HEK293 (cell line): ENCODE results near the gene EBF4.
A peak's percentile ranks its signal among the peaks of the same experiment; 100 is the strongest.

Source experiments
- CTCF ChIA-PET: fragments of 350-600 bp; formaldehyde crosslinking; extraction: SDS; loops from one replicate; lab custom pipeline; 2021; ENCODE audit warnings: antibody characterized with exemption; lab: Yijun Ruan, JAX
- POLR2A ChIA-PET: fragments of 300-600 bp; formaldehyde crosslinking; extraction: SDS; loops from one replicate; lab custom pipeline; 2020; ENCODE audit warnings: antibody characterized with exemption, inconsistent platforms; lab: Yijun Ruan, JAX
- H3K27ac ChIP-seq: fragments of 200-500 bp; sonication (Bioruptor generic); 2 replicates; pipeline ENCODE4 v1.5.1; 2014; ENCODE audit warnings: low read depth, low read length, control low read depth, inconsistent platforms; ENCODE audit errors: extremely low read depth
- H3K36me3 ChIP-seq, 2 experiments: fragments of 200-500 bp in 1 of 2; sonication (Bioruptor generic) in 1 of 2; 1 replicate in 1 of 2; 2 replicates in 1 of 2; pipeline ENCODE4 v1.5.1; 2014 to 2017; ENCODE audit warnings: inconsistent platforms in 2 of 2, low read length in 2 of 2; ENCODE audit not compliant: control insufficient read depth in 2 of 2, insufficient read depth in 1 of 2
- H3K4me1 ChIP-seq: fragments of 200-500 bp; sonication (Bioruptor generic); 2 replicates; pipeline ENCODE4 v1.5.1; 2014; ENCODE audit warnings: mild to moderate bottlenecking, low read length, inconsistent platforms; ENCODE audit not compliant: control insufficient read depth, insufficient read depth
- H3K4me3 ChIP-seq: 2 replicates; pipeline ENCODE4 v1.5.1; 2011; ENCODE audit warnings: low read depth, mild to moderate bottlenecking, control low read depth, low read length, moderate library complexity
- H3K9me3 ChIP-seq: fragments of 200-500 bp; sonication (Bioruptor generic); 2 replicates; pipeline ENCODE4 v1.5.1; 2014; ENCODE audit warnings: low read depth, low read length, inconsistent platforms; ENCODE audit not compliant: control insufficient read depth, insufficient read depth
- EGR2 ChIP-seq: fragments of 450-650 bp; formaldehyde crosslinking; IDR thresholded peaks from 2 replicates; pipeline ENCODE4 v1.5.1; 2016; ENCODE audit warnings: low read depth, missing biosample characterization, missing genetic modification characterization
- KLF1 ChIP-seq: fragments of 450-650 bp; formaldehyde crosslinking; IDR thresholded peaks from 2 replicates; pipeline ENCODE4 v1.5.1; 2016; ENCODE audit warnings: missing biosample characterization, missing genetic modification characterization
- SALL2 ChIP-seq: fragments of 450-650 bp; formaldehyde crosslinking; IDR thresholded peaks from 2 replicates; pipeline ENCODE4 v1.5.0; 2017; ENCODE audit warnings: missing biosample characterization, mild to moderate bottlenecking, missing genetic modification characterization, borderline replicate concordance
- WT1 ChIP-seq: fragments of 450-650 bp; formaldehyde crosslinking; IDR thresholded peaks from 2 replicates; pipeline ENCODE4 v1.5.1; 2016; ENCODE audit warnings: missing biosample characterization, missing genetic modification characterization
- ZFHX2 ChIP-seq: fragments of 450-650 bp; formaldehyde crosslinking; conservative IDR thresholded peaks from 2 replicates; pipeline ENCODE4 v1.5.1; 2016; ENCODE audit warnings: missing biosample characterization, missing genetic modification characterization
- ZNF10 ChIP-seq: fragments of 450-650 bp; formaldehyde crosslinking; IDR thresholded peaks from 2 replicates; pipeline ENCODE4 v1.5.1; 2017; ENCODE audit warnings: missing biosample characterization, missing genetic modification characterization
- ZNF133 ChIP-seq: fragments of 450-650 bp; formaldehyde crosslinking; IDR thresholded peaks from 2 replicates; pipeline ENCODE4 v1.5.1; 2016; ENCODE audit warnings: missing biosample characterization, missing genetic modification characterization
- ZNF202 ChIP-seq: fragments of 450-650 bp; formaldehyde crosslinking; IDR thresholded peaks from 2 replicates; pipeline ENCODE4 v1.5.1; 2016; ENCODE audit warnings: missing biosample characterization, missing genetic modification characterization, borderline replicate concordance
- TF ChIP-seq, protein P1 (sequence below): fragments of 450-650 bp; formaldehyde crosslinking; IDR thresholded peaks from 2 replicates; pipeline ENCODE4 v1.5.1; 2016; ENCODE audit warnings: missing biosample characterization, missing genetic modification characterization
- TF ChIP-seq, protein P2 (sequence below): fragments of 450-650 bp; formaldehyde crosslinking; conservative IDR thresholded peaks from 2 replicates; pipeline ENCODE4 v1.5.1; 2016; ENCODE audit warnings: low read depth, missing biosample characterization, missing genetic modification characterization
- TF ChIP-seq, protein P3 (sequence below): fragments of 450-650 bp; formaldehyde crosslinking; IDR thresholded peaks from 2 replicates; pipeline ENCODE4 v1.5.1; 2016; ENCODE audit warnings: missing biosample characterization, missing genetic modification characterization
- TF ChIP-seq, protein P4 (sequence below): fragments of 450-650 bp; formaldehyde crosslinking; IDR thresholded peaks from 2 replicates; pipeline ENCODE4 v1.5.1; 2016; ENCODE audit warnings: missing biosample characterization, missing genetic modification characterization

Gene EBF4

DNA sequence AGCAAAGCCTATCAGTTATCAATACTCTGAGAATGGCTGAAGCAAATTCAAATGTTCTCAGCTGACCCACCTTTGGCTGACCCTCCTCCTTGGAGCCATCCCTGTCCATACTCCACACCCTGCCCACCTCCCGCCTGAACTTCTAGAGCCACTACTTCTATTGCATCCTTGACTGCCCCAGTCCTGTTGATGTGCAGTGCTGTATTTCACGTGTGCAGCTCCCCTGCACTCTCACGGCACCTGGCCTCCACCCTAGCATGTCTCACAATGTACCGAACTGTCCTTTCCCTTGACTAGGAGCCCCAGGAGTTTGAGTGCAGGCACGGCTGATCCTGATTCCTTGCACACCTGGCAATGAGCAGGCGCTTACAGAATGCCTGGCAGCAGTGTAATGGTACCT is 100.9 kb downstream of the EBF4 start (continued):
- TF ChIP-seq, protein P1, sequence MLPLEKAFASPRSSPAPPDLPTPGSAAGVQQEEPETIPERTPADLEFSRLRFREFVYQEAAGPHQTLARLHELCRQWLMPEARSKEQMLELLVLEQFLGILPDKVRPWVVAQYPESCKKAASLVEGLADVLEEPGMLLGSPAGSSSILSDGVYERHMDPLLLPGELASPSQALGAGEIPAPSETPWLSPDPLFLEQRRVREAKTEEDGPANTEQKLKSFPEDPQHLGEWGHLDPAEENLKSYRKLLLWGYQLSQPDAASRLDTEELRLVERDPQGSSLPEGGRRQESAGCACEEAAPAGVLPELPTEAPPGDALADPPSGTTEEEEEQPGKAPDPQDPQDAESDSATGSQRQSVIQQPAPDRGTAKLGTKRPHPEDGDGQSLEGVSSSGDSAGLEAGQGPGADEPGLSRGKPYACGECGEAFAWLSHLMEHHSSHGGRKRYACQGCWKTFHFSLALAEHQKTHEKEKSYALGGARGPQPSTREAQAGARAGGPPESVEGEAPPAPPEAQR (tag by site-specific recombination): no peak
- TF ChIP-seq, protein P2, sequence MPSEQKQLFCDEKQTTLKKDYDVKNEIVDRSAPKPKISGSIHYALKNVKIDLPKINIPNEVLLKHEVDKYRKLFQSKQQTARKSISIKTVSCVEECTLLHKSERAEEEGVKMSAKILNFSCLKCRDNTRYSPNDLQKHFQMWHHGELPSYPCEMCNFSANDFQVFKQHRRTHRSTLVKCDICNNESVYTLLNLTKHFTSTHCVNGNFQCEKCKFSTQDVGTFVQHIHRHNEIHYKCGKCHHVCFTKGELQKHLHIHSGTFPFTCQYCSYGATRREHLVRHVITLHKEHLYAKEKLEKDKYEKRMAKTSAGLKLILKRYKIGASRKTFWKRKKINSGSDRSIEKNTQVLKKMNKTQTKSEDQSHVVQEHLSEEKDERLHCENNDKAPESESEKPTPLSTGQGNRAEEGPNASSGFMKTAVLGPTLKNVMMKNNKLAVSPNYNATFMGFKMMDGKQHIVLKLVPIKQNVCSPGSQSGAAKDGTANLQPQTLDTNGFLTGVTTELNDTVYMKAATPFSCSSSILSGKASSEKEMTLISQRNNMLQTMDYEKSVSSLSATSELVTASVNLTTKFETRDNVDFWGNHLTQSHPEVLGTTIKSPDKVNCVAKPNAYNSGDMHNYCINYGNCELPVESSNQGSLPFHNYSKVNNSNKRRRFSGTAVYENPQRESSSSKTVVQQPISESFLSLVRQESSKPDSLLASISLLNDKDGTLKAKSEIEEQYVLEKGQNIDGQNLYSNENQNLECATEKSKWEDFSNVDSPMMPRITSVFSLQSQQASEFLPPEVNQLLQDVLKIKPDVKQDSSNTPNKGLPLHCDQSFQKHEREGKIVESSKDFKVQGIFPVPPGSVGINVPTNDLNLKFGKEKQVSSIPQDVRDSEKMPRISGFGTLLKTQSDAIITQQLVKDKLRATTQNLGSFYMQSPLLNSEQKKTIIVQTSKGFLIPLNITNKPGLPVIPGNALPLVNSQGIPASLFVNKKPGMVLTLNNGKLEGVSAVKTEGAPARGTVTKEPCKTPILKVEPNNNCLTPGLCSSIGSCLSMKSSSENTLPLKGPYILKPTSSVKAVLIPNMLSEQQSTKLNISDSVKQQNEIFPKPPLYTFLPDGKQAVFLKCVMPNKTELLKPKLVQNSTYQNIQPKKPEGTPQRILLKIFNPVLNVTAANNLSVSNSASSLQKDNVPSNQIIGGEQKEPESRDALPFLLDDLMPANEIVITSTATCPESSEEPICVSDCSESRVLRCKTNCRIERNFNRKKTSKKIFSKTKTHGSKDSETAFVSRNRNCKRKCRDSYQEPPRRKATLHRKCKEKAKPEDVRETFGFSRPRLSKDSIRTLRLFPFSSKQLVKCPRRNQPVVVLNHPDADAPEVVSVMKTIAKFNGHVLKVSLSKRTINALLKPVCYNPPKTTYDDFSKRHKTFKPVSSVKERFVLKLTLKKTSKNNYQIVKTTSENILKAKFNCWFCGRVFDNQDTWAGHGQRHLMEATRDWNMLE (tag by site-specific recombination): no peak
- TF ChIP-seq, protein P3, sequence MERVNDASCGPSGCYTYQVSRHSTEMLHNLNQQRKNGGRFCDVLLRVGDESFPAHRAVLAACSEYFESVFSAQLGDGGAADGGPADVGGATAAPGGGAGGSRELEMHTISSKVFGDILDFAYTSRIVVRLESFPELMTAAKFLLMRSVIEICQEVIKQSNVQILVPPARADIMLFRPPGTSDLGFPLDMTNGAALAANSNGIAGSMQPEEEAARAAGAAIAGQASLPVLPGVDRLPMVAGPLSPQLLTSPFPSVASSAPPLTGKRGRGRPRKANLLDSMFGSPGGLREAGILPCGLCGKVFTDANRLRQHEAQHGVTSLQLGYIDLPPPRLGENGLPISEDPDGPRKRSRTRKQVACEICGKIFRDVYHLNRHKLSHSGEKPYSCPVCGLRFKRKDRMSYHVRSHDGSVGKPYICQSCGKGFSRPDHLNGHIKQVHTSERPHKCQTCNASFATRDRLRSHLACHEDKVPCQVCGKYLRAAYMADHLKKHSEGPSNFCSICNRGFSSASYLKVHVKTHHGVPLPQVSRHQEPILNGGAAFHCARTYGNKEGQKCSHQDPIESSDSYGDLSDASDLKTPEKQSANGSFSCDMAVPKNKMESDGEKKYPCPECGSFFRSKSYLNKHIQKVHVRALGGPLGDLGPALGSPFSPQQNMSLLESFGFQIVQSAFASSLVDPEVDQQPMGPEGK (tag by site-specific recombination): no peak

DNA sequence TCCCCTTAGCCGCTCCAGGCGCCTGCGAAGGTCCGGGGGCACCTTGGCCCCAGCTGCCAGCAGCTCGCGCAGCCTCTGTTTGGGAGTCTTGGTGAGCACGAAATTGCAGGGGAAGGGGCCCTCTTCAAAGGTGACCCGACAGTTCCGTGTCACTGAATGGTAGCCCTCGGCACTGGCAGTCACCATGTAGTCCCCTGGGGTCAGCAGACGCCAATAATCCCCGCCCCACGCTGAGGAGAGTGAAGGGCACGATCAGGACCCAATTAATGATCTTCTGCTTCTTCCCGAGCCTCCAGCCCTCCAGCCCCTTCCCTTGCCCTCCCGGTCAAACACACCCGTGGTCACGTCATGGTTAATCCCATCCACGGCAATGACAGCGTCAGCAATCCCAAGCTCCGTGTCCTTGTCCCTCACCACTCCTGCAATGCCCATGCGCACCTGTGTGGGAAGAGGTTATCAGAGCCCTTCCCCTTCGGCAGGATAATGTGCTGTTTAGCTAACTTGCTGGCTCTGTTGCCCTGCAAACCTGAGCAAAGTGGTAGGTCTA is 101.7 kb downstream of the EBF4 start:
- POLR2A ChIA-PET: interaction anchor here (0.5 to 1.0 kb wide), 2 partner anchors 8 to 15 kb away, joined by 3 to 4 read pairs; no protein-coding TSS in a partner anchor
- no peaks in the 10 kb centered on the region for H3K9me3 ChIP-seq
- 0 out of 2 replicates have a peak, but pooled peaks cover 3% of the 10 kb centered on the region for H3K4me1 ChIP-seq
- peaks cover 0 to 17% of the 10 kb centered on the region in 2 experiments; a peak in 1 of 3 replicates for H3K36me3 ChIP-seq
- CTCF ChIA-PET: interaction anchor here (0.6 to 0.8 kb wide), 2 partner anchors 19 to 60 kb away, joined by 3 read pairs; no protein-coding TSS in a partner anchor
- no peak overlapping the region for H3K4me3 ChIP-seq
- H3K27ac ChIP-seq: no peak overlapping the region
- TF ChIP-seq ZNF133 (tag by site-specific recombination): no peak
- no peak for TF ChIP-seq ZNF202 (tag by site-specific recombination)

DNA sequence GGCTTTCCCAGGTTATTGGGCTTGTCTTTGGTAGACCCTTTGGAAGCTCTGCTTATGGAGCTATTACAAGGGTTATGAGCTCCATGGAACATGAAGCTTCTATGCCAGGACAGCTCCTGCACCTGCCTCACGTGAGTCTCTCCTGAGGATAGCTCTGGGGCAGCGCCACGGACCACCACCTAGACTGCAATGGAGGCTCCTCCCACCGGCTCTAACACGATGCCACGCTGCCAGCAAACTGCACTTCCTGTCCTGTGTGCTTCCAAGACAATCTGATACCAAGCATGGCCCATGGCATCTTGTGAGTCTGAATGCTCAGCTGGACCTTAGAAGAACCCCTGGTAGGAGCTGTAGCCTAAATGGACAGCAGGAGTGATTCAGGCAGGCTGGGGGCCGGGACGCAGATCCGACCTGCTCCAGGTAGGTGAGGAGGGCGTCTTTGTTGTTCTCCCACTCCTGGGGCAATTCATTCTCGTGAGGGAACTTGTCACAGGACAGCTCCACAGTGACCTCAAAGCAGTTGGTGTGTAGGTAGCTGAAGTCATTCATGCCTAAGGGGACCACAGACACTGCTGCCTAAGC is 102.4 kb downstream of the EBF4 start:
- peaks cover 0 to 17% of the 10 kb centered on the region in 2 experiments; a peak in 1 of 3 replicates for H3K36me3 ChIP-seq
- H3K9me3 ChIP-seq: no peaks in the 10 kb centered on the region
- no peak overlapping the region for H3K27ac ChIP-seq
- ChIA-PET CTCF (interaction anchor here (0.6 kb wide), 1 partner anchor 20 kb away, joined by 3 read pairs; no protein-coding TSS in a partner anchor), POLR2A (interaction anchor here (1.0 kb wide), 1 partner anchor 9 kb away, joined by 4 read pairs; no protein-coding TSS in a partner anchor)
- H3K4me3 ChIP-seq: no peak overlapping the region
- TF ChIP-seq WT1 (tag by site-specific recombination) (0 out of 2 replicates have a peak, but pooled peaks have one; percentile 28), ZNF10 (tag by site-specific recombination) (no peak), SALL2 (no peak)
- 0 out of 2 replicates have a peak, but pooled peaks cover 3% of the 10 kb centered on the region for H3K4me1 ChIP-seq

DNA sequence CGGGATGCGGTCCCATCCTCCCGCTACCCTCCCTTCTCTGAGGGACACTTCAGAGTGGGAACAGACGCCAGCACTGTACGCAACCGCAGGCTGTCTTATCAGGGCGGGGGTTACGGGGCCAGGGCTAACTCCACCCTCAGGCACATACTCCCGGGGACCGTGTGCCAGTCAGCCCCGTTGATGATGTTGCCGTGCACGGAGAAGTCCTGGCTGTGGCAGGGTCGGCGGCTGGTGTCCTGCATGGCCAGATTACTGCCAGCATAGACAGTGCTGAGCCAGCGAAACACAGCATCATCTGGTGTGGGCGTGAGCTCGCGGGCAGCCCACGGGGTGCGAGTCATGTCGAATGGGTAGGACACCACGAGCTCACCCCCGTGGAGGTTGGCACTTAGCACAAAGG is 102.9 kb downstream of the EBF4 start:
- H3K9me3 ChIP-seq: no peaks in the 10 kb centered on the region
- CTCF ChIA-PET: no interaction called here
- H3K4me1 ChIP-seq: 0 out of 2 replicates have a peak, but pooled peaks cover 3% of the 10 kb centered on the region
- TF ChIP-seq, protein P4, sequence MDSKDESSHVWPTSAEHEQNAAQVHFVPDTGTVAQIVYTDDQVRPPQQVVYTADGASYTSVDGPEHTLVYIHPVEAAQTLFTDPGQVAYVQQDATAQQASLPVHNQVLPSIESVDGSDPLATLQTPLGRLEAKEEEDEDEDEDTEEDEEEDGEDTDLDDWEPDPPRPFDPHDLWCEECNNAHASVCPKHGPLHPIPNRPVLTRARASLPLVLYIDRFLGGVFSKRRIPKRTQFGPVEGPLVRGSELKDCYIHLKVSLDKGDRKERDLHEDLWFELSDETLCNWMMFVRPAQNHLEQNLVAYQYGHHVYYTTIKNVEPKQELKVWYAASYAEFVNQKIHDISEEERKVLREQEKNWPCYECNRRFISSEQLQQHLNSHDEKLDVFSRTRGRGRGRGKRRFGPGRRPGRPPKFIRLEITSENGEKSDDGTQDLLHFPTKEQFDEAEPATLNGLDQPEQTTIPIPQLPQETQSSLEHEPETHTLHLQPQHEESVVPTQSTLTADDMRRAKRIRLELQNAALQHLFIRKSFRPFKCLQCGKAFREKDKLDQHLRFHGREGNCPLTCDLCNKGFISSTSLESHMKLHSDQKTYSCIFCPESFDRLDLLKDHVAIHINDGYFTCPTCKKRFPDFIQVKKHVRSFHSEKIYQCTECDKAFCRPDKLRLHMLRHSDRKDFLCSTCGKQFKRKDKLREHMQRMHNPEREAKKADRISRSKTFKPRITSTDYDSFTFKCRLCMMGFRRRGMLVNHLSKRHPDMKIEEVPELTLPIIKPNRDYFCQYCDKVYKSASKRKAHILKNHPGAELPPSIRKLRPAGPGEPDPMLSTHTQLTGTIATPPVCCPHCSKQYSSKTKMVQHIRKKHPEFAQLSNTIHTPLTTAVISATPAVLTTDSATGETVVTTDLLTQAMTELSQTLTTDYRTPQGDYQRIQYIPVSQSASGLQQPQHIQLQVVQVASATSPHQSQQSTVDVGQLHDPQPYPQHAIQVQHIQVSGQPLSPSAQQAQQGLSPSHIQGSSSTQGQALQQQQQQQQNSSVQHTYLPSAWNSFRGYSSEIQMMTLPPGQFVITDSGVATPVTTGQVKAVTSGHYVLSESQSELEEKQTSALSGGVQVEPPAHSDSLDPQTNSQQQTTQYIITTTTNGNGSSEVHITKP (tag by site-specific recombination): no peak
- TF ChIP-seq KLF1 (peak; percentile 30; the same call in 1 of the 2 replicates), ZFHX2 (tag by site-specific recombination) (peak; percentile 86), EGR2 (tag by site-specific recombination) (peak; percentile 84)
- TF ChIP-seq, all 188 proteins: peak for 3
- H3K36me3 ChIP-seq: peaks cover 0 to 17% of the 10 kb centered on the region in 2 experiments; a peak in 1 of 3 replicates
- POLR2A ChIA-PET: no interaction called here
- H3K27ac ChIP-seq: no peak overlapping the region
- H3K4me3 ChIP-seq: no peak overlapping the region
